Astrocyte (in vitro differentiated cells and primary cell): ENCODE data around the gene FAM131C.

Source experiments
- CTCF ChIP-seq: IDR thresholded peaks from 2 replicates; pipeline ENCODE4 v1.5.1; 2011; ENCODE audit warnings: low read depth, mild to moderate bottlenecking, inconsistent platforms, low read length, moderate library complexity; ENCODE audit not compliant: insufficient read depth
- EZH2 ChIP-seq: IDR thresholded peaks from 2 replicates; pipeline ENCODE4 v1.6.1; 2012; ENCODE audit warnings: mild to moderate bottlenecking, low read length, inconsistent platforms; ENCODE audit not compliant: insufficient read depth

DNA sequence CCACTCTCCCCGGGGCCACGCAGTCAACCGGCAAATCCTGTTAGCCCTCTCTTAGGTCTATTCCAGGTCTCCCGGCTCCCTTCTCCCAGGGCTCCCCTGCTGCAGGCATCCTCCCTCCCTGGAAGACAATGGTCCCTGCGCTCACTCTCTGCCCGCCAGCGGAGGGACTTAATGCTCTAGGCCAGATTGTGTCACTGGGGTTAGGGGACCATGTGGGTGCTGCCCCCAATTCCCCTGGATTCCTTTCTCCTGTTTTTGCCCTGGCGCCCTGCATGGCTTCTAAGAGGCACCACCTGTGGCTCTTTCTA lies 8.2 kb downstream of the FAM131C start:
- TF ChIP-seq EZH2 (no peak), CTCF (no peak)
